ENCODE results near the gene SLC16A4.

The SLC16A4 gene

DNA sequence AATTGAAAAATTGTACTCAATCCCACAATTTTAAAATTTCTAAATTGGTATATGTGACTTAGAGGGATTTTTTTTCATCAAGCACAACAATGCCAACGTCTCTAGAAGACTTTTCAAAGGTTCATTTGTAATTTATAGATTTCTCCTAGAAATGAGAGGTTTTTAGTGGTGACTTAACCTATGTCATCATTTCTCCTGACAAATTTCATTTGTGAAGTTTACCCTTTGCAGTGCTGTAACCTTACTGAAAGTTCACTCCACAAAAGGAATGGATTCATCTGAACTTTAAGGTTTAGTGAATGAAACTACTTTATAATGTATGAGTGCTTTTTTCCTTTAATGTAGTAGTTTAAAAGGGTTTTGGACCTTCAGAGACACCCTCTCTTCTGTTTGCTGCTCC, 35.5 kb downstream of the SLC16A4 start:
- DNase-seq: no peak

DNA sequence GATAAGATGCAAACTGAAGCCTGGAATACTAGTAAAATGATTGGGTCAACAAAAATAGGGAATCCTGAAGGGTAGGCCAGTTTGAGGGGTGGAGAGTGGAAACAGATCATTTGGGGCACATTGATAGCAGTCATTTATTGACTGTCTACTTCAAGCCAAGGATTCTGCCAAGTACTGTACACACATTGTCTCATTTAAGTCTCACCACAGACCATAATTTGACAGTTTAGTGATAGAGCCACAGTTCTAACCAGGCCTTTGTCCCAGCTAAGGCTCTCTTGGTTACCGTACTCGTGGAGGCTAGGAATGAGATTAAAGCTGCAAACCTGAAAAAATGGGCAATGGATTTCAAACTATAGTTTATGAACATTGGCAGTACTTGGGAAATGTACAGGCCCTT, 40.5 kb downstream of the SLC16A4 start:
- DNase-seq: no peak

DNA sequence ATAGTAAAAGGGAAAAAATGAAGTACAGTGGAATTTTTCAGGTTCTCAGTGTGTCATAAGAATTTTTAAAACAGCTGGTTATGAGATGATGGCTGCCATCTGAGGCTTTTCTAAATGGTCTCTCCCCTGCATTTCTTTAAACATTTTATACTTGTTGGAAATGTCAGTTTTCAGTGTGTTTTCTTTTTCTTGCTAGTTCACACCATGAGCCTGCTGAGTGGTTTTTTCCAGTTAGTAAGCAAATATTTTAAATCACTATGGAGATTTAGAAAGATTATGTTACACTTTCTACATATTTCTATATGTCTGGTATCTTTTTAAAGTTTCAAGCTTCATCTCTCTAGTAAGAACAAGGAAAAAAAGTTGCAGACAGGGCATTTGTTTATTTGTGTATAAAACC, 42.1 kb downstream of the SLC16A4 start:
- DNase-seq: no peak

DNA sequence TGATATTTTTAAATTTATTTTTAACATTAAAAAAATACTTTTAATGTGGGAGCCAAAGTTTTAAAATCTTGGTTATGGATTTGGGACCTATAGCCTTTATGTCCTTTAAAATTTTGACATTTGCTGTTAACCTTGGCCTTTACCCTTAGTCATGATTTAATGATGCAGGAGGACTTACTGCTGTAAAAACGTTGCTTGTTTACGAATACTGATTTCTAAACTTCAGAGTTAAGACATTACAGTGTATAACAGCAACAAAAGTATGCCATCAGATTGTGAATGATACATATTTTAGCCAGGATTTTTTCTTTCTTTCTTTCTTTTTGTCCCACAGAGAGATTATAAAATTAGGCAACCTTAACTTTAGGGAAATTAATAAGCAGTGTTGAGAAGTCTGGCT, 42.8 kb downstream of the SLC16A4 start:
- DNase-seq: no peak

DNA sequence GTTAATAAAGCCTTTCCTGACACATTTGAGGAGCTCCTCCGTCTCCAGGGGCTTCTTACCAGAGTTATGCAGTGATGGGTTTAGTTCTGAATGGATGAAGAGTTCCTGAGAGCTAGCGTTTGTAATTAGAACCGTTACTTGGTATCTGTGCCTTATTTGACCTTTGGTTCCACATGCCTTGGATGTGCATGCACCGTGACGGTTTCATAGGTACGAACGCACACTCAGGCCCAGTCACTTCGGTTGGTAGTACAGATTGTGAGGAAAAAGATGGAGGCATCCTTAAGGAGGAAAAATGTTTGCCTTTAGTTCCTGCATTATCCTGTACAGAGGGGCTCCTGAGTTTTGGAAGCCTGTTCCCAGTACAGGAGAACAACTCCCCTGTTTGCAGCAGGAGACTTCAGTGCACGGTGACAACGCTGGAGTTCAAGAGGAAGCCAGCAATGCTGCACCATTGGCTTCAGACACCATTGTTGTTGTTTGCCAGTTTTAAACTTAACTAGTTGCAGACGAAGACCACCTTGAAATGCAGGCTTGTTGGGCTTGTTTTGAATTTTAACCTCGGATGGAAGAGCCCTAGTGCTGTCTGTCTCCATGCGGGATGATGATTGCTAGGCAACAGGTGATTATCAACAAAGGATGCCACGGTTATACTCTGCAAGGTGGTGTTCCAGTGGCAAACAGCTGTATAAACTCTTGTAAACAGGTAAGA, 43.5 kb downstream of the SLC16A4 start:
- DNase-seq: no peak

DNA sequence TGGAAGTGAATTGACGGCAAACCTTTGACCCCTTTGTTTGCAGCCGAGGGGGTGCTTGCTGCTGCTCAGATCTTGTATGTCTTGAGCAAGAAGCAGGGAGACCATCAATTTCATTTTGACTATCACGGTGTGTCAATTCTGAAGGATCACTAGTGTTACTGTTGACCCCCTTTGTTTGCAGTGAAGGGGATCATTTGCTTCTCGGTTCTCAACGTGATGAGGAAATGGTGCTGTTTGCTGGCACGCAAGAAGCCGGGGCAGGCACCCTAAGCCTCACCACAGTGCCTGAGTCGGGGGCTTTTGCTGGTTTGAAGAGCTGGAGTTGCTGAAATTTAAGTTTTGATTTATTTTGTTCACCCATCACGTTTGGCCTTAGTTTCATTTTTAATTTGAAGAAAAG, 44.1 kb downstream of the SLC16A4 start:
- DNase-seq: no peak

DNA sequence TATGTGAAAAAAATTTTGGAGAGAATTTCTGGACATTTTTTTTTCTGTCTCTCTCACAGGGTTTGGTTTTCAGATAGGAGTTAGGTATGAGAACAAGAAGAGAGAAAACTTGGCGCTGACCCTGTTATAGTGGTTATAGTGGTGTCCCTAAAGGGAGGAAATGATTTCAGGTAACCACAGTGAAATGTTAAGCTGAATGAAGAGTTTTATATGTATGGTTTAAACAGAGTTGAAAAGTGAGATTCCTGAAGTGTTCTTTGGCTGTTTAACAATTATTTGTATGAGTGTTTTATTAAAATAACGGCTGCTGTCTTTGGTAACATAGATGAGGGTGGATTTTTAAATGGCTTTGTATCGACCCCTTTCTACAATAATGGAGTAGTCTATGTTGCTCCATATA, 45.3 kb downstream of the SLC16A4 start:
- DNase-seq: no peak

GRCh38 chr1:110344152-110344551, 46.7 kb downstream of the SLC16A4 start:
- no peak for DNase-seq

DNA sequence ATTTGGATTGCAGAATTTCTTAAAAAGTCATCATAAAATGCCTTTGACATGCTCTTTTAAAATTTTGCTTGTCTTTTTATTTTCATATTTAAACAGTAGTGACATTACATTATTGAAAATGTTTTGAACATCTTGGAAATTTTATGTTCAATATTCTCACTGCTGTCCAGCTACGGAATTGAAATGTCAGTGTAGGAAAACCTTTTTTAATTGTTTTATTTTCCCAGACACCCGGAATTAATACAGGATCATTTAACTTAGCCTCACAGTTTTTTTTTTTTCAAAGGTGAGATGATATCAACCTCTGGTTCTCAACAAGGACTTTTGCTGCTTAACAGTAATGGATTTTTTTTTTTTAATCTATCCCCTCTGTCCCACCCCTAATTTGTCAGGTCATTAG, 47.6 kb downstream of the SLC16A4 start:
- no peak for DNase-seq

DNA sequence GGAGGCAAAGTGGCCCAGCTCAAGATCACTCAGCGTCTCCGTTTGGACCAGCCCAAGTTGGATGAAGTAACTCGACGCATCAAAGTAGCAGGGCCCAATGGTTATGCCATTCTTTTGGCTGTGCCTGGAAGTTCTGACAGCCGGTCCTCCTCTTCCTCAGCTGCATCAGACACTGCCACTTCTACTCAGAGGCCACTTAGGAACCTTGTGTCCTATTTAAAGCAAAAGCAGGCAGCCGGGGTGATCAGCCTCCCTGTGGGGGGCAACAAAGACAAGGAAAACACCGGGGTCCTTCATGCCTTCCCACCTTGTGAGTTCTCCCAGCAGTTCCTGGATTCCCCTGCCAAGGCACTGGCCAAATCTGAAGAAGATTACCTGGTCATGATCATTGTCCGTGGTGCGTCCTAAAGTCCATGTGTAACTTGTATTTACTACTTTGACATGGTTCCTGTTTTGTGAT, 48.9 kb downstream of the SLC16A4 start:
- DNase-seq: no peak

GRCh38 chr1:110341146-110341871, 49.5 kb downstream of the SLC16A4 start:
- no peak for DNase-seq

- no peak for DNase-seq
Observed at GRCh38 chr1:110340207-110340468, 50.7 kb downstream of the SLC16A4 start.

- peak; percentile 63 for DNase-seq
Observed at GRCh38 chr1:110339407-110340206, 51.2 kb downstream of the SLC16A4 start.

- DNase-seq: peak; percentile 100
Observed at GRCh38 chr1:110338886-110339406, 51.9 kb downstream of the SLC16A4 start, which contains the start of gene RBM15. RBM15 (plus strand) TSS chr1:110339377; CDS start chr1:110339406, 29 bp downstream.

DNA sequence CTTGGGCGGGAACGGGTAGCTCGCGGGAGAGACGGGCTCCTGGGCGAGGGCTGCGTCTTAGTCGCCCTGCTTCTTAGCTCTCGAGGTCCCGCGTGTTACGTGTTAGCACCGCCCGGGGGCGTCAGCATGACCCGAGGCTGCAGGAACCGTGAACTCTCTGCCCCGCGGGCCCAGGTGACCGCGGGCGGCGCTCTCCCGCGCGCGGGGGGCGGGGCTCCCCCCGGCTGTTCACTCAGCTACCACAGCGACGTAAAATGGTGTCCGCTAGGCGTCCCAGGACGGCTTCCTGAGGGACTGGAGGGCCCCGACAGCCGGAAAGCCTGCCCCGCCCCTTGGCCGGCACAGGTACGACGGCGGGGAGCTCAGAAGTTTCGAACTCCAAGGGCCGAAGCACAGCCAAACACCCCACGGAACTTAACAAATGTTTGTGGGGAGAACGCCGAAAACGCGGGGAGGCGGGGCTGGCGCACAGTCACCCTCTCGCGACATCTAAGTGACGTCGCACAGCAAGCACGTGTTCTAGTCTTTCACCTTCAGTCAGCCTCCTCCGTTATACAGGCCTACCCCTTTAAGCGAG, 52.4 kb downstream of the SLC16A4 start:
- peak; percentile 95 for DNase-seq

DNA sequence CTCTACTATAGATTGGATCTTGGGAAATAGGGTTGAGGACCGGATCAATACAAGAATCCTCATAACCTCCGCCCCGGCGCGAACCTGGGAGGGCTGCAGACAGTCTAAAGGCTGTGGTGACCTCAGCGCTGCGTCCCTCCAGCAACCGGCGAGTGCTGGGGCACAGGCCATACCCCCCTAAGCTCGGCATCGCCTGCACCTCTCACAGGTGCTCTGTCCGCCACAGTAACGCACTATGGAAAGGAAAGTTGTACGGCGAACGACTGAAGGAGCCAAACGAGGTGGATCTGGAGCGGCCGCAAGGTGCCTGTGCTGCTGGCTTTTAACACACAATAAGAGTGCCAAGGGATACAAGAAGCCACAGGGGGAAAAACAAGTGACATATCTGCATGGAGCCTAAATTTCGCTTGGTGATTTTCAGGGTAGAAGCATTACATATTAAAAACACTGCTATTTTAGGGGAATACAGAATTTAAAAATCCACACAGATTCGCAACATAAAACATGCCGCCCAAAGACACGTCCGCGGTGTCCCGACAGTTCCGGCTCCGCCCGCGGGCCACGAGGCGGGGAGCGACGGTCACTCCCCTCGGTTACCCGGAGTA, 53.0 kb downstream of the SLC16A4 start:
- no peak for DNase-seq

GRCh38 chr1:110336300-110337039, 54.4 kb downstream of the SLC16A4 start:
- no peak for DNase-seq

GRCh38 chr1:110335265-110335664, 55.6 kb downstream of the SLC16A4 start:
- no peak for DNase-seq

DNA sequence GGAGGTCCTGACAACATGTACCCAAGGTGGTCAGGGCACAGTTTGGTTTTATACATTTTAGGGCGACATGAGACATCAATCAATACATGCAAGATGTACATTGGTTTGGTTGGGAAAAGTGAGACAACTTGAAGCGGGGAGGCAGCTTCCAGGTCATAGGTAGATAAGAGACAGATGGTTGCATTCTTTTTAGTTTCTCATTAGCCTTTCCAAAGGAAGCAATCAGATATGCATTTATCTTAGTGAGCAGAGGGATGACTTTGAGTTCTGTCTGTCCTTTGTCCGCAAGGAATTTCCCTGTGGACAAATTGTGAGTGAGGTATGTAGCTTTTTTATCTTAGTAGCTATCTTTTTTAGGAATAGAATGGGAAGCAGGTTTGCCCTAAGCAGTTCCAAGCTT, 62.1 kb downstream of the SLC16A4 start:
- no peak for DNase-seq

GRCh38 chr1:110328274-110328673, 62.6 kb downstream of the SLC16A4 start:
- no peak for DNase-seq

GRCh38 chr1:110326826-110327225, 64.0 kb downstream of the SLC16A4 start:
- DNase-seq: no peak

- no peak for DNase-seq
Observed at GRCh38 chr1:110324667-110325066, 66.2 kb downstream of the SLC16A4 start.

All from CD4-positive, alpha-beta T cell treated with Interleukin-10 for 1 hour (primary cell).